DOHH2 (cell line): Measurements from ENCODE around the gene SRBD1.

Experiments
- H3F3A ChIP-seq: fragments of 200-600 bp; sonication (generic), shearing (Covaris generic); 2 replicates; pipeline ENCODE4 v1.6.0; 2016; ENCODE audit warnings: antibody characterized with exemption, mild to moderate bottlenecking; ENCODE audit not compliant: control insufficient read depth, insufficient read depth
- H3K27ac ChIP-seq: fragments of 200-600 bp; sonication (generic); 2 replicates; pipeline ENCODE4 v1.5.1; 2014; ENCODE audit warnings: low read depth, mild to moderate bottlenecking, low read length, moderate library complexity
- H3K27me3 ChIP-seq: fragments of 200-600 bp; sonication (generic); 2 replicates; pipeline ENCODE4 v1.6.1; 2014; ENCODE audit warnings: mild to moderate bottlenecking, low read length, mixed read lengths; ENCODE audit not compliant: control insufficient read depth
- H3K36me3 ChIP-seq: fragments of 200-600 bp; sonication (generic); 2 replicates; pipeline ENCODE4 v1.6.1; 2014; ENCODE audit warnings: mild to moderate bottlenecking, low read length, moderate library complexity, mixed read lengths; ENCODE audit not compliant: control insufficient read depth
- H3K4me1 ChIP-seq: fragments of 200-600 bp; sonication (generic); 2 replicates; pipeline ENCODE4 v1.6.1; 2014; ENCODE audit warnings: mild to moderate bottlenecking, low read length, mixed read lengths; ENCODE audit not compliant: control insufficient read depth
- H3K4me2 ChIP-seq: fragments of 200-600 bp; sonication (generic); 2 replicates; pipeline ENCODE4 v1.6.0; 2014; ENCODE audit warnings: mild to moderate bottlenecking, low read length, moderate library complexity
- H3K4me3 ChIP-seq: fragments of 200-600 bp; sonication (generic); 2 replicates; pipeline ENCODE4 v1.5.1; 2014; ENCODE audit warnings: mild to moderate bottlenecking, low read length, mixed read lengths
- H3K79me2 ChIP-seq: fragments of 200-600 bp; sonication (generic); 2 replicates; pipeline ENCODE4 v1.6.1; 2014; ENCODE audit warnings: mild to moderate bottlenecking, low read length, mixed read lengths; ENCODE audit not compliant: control insufficient read depth
- H3K9me2 ChIP-seq: fragments of 200-600 bp; sonication (generic); replicated peaks from 2 replicates; pipeline ENCODE4 v1.6.1; 2014; ENCODE audit warnings: mild to moderate bottlenecking, low read length, mixed read lengths; ENCODE audit not compliant: control insufficient read depth
- H3K9me3 ChIP-seq: fragments of 200-600 bp; sonication (generic); 2 replicates; pipeline ENCODE4 v1.6.1; 2014; ENCODE audit warnings: antibody characterized with exemption, low read length, mixed read lengths; ENCODE audit not compliant: control insufficient read depth, insufficient read depth
- H4K20me1 ChIP-seq: fragments of 200-600 bp; sonication (generic); 2 replicates; pipeline ENCODE4 v1.6.0; 2014; ENCODE audit warnings: low read depth, mild to moderate bottlenecking, antibody characterized with exemption, low read length, moderate library complexity; ENCODE audit not compliant: control insufficient read depth, insufficient read depth
- EZH2phosphoT487 ChIP-seq: fragments of 200-600 bp; sonication (generic); IDR thresholded peaks from 2 replicates; pipeline ENCODE4 v1.6.1; 2017; ENCODE audit warnings: borderline replicate concordance, mild to moderate bottlenecking, antibody characterized with exemption, low read length, moderate library complexity, mixed read lengths
- TF ChIP-seq, protein P1 (sequence below): fragments of 200-600 bp; sonication (generic); IDR thresholded peaks from one replicate; pipeline ENCODE4 v1.5.1; 2014; ENCODE audit warnings: antibody characterized with exemption, mild to moderate bottlenecking, low read depth, low read length; ENCODE audit not compliant: poor library complexity, severe bottlenecking

Gene SRBD1

DNA sequence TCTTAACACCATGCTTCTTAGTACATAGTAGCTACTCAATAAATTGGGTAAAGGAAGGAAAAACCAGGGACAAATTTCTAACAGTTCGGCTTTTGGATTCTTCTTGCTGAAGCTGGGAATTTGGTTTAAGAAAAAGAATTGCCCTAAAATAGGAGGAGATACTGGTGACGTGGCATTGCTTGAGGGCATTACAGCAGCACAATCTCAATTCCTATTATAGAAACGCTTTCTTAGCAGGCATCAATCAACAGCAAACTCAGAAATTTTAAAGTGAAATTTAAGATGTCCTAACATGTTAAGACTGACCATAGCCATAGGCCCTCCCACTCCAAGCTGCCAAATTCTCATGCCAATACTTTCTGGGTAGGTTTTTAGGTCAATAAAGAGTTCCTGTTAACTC, 169.5 kb downstream of the SRBD1 start:
- H3K9me3 ChIP-seq: no peaks in the 10 kb centered on the region
- no peaks in the 10 kb centered on the region for H4K20me1 ChIP-seq
- TF ChIP-seq, protein P1, sequence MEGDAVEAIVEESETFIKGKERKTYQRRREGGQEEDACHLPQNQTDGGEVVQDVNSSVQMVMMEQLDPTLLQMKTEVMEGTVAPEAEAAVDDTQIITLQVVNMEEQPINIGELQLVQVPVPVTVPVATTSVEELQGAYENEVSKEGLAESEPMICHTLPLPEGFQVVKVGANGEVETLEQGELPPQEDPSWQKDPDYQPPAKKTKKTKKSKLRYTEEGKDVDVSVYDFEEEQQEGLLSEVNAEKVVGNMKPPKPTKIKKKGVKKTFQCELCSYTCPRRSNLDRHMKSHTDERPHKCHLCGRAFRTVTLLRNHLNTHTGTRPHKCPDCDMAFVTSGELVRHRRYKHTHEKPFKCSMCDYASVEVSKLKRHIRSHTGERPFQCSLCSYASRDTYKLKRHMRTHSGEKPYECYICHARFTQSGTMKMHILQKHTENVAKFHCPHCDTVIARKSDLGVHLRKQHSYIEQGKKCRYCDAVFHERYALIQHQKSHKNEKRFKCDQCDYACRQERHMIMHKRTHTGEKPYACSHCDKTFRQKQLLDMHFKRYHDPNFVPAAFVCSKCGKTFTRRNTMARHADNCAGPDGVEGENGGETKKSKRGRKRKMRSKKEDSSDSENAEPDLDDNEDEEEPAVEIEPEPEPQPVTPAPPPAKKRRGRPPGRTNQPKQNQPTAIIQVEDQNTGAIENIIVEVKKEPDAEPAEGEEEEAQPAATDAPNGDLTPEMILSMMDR: no peak
- no peak for TF ChIP-seq EZH2phosphoT487
- H3K4me3 ChIP-seq: no peak overlapping the region
- H3F3A ChIP-seq: no peaks in the 10 kb centered on the region
- no peak overlapping the region for H3K27ac ChIP-seq
- H3K36me3 ChIP-seq: 0 out of 2 replicates have a peak, but pooled peaks cover 6% of the 10 kb centered on the region
- no peaks in the 10 kb centered on the region for H3K4me1 ChIP-seq
- no peaks in the 10 kb centered on the region for H3K9me2 ChIP-seq
- no peaks in the 10 kb centered on the region for H3K79me2 ChIP-seq
- no peaks in the 10 kb centered on the region for H3K27me3 ChIP-seq
- no peak overlapping the region for H3K4me2 ChIP-seq

DNA sequence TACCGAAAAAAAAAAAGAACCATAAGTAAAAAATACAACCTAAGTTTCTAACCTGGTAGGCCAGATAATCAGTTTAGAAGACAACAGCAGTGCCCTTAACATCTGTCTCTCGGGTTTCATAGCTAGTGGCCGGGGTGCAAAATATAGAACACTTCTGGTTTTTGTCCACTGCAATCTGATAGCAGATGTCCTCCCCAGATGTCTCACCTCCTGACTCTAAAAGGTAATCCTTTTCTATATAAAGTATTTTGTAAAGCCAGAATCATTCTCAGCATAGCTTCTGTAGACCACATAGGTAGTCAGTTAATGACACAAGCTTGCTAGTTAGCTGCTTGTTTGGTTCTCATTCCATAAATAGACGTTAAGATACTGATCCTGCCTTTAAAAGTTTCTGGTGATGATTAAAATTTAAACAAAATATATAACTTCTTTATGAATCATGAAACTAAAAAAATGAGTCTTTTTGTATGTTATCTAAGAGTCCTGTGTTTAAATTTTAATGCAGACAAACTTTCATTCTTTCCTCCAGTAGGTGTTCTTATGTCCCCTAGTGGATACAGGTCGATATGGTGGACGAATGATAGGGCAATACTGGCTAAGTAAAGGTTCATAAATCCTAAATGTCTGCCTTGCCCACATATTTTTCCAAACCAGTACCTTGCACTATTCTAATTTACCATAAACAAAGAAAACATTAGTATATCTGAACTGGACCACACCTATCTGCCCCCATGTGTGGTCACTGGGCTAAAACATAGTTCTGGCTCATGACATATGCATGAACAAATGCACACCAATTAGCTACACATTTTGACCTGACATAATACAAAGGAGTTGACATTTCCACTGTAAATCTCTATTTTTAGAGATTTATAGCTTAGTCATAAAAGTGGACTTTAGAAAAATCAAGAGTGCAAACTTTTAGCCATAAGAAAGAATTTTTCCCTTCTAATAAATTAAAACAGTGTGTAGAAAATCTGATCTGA, 171.0 kb downstream of the SRBD1 start:
- Histone ChIP-seq H4K20me1 (no peaks in the 10 kb centered on the region), H3K4me3 (no peak overlapping the region), H3K27me3 (no peaks in the 10 kb centered on the region), H3K4me2 (no peak overlapping the region), H3K36me3 (0 out of 2 replicates have a peak, but pooled peaks cover 6% of the 10 kb centered on the region), H3K4me1 (no peaks in the 10 kb centered on the region), H3K9me3 (no peaks in the 10 kb centered on the region), H3K79me2 (no peaks in the 10 kb centered on the region), H3K27ac (no peak overlapping the region), H3K9me2 (no peaks in the 10 kb centered on the region), H3F3A (no peaks in the 10 kb centered on the region)
- no peak for TF ChIP-seq EZH2phosphoT487
- TF ChIP-seq, protein P1: no peak

DNA sequence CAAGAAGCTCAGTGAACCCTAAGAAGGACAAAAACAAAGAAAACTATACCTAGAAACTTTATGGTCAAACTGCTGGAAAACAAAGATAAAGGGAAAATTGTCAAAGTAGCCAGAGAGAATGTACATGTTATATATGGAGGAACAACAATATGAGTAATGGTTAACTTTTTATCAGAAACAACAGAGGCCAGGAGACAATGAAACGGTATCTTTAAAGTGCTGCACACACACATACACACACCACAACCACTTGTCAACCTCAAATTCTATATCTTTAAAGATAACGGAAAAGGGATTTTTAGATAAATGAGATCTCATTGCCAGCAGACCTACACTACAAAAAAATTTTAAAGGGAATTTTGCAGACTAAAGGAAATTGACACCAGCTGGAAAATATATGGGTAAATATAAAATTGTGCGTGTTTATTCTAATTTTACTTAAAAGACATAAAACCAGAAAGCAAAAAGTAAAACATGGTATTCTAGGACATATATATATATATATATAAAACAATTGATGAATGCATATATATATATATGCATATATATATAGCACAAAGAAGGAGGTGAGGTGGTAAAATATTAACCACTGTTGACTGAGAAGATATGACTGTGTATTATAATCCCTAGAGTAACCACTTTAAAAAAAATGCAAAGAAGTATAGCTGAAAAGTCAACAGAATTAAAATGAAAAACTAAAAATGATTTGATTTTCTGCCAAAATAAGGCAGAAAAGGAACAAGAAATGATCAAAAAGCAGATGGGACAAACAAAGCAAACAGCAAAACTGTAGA, 172.0 kb downstream of the SRBD1 start:
- no peak overlapping the region for H3K4me2 ChIP-seq
- no peaks in the 10 kb centered on the region for H3F3A ChIP-seq
- no peaks in the 10 kb centered on the region for H4K20me1 ChIP-seq
- no peak overlapping the region for H3K4me3 ChIP-seq
- H3K4me1 ChIP-seq: no peaks in the 10 kb centered on the region
- no peaks in the 10 kb centered on the region for H3K27me3 ChIP-seq
- H3K36me3 ChIP-seq: 0 out of 2 replicates have a peak, but pooled peaks cover 6% of the 10 kb centered on the region
- H3K9me3 ChIP-seq: no peaks in the 10 kb centered on the region
- no peak overlapping the region for H3K27ac ChIP-seq
- H3K79me2 ChIP-seq: no peaks in the 10 kb centered on the region
- no peaks in the 10 kb centered on the region for H3K9me2 ChIP-seq
- TF ChIP-seq, protein P1: no peak
- no peak for TF ChIP-seq EZH2phosphoT487
